Activated T-cell treated with anti-CD3 and anti-CD28 coated beads for 1 hour (primary cell): ENCODE measurements around the gene DNASE2B.

Source experiments
- DNase-seq: peaks from one replicate; pipeline ENCODE4 v3.0.0-alpha.2; 2020; ENCODE audit warnings: low read depth

The DNASE2B gene

DNA sequence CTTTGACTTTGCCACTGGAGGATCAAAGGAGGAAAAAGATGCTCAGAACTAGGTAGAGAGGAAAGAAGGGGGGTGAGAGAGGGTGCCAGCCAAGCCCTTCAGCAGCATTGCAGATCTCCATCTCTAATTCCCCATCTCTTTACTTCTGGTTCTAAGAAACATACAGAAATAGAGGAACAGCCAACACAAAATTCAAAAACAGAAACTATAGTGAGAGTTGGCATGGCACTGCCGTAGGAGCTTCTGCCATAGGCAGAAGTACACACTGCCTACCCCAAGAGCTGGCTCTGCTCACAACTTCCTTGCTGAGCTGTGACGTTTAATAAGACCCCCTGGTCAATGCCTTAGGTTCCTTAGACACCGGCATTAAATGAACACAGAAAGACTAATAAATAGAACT lies 54.2 kb downstream of the DNASE2B start:
- no peak for DNase-seq

GRCh38 chr1:84462118-84462517 lies 63.8 kb downstream of the DNASE2B start:
- DNase-seq: no peak
